Loucy (cell line): ENCODE data around the gene HOXA13.
A peak's percentile ranks its signal among the peaks of the same experiment; 100 is the strongest.

ENCODE experiments used
- H2AFZ ChIP-seq: fragments of 200-600 bp; sonication (generic); 2 replicates; pipeline ENCODE4 v1.6.0; 2016; ENCODE audit warnings: antibody characterized with exemption, mild to moderate bottlenecking, low read length, moderate library complexity
- H3F3A ChIP-seq: fragments of 200-600 bp; 2 replicates; pipeline ENCODE4 v1.6.0; 2016; ENCODE audit warnings: antibody characterized with exemption, low read depth, mild to moderate bottlenecking
- H3K27me3 ChIP-seq: fragments of 200-600 bp; sonication (generic); 2 replicates; pipeline ENCODE4 v1.6.1; 2014; ENCODE audit warnings: low read length, mild to moderate bottlenecking; ENCODE audit not compliant: insufficient read depth, poor library complexity, severe bottlenecking
- H3K36me3 ChIP-seq: fragments of 200-600 bp; sonication (generic); 2 replicates; pipeline ENCODE4 v1.6.1; 2016; ENCODE audit warnings: low read length; ENCODE audit not compliant: insufficient read depth
- H3K4me1 ChIP-seq: fragments of 200-600 bp; sonication (generic); 2 replicates; pipeline ENCODE4 v1.5.1; 2014; ENCODE audit warnings: low read length, mild to moderate bottlenecking; ENCODE audit not compliant: insufficient read depth, poor library complexity, severe bottlenecking
- H3K4me2 ChIP-seq: fragments of 200-600 bp; sonication (generic); 2 replicates; pipeline ENCODE4 v1.6.0; 2014; ENCODE audit warnings: antibody characterized with exemption, low read length, low read depth, mild to moderate bottlenecking; ENCODE audit not compliant: poor library complexity, severe bottlenecking
- H3K4me3 ChIP-seq: fragments of 200-600 bp; sonication (generic); 2 replicates; pipeline ENCODE4 v1.5.1; 2014; ENCODE audit warnings: low read length, mild to moderate bottlenecking, mixed read lengths; ENCODE audit not compliant: poor library complexity, severe bottlenecking
- H3K79me2 ChIP-seq: fragments of 200-600 bp; sonication (generic); 2 replicates; pipeline ENCODE4 v1.6.1; 2014; ENCODE audit warnings: low read length; ENCODE audit not compliant: insufficient read depth
- H3K9ac ChIP-seq: fragments of 200-600 bp; sonication (generic); 2 replicates; pipeline ENCODE4 v1.6.0; 2014; ENCODE audit warnings: mild to moderate bottlenecking, low read depth, low read length, moderate library complexity; ENCODE audit not compliant: poor library complexity, severe bottlenecking
- H3K9me2 ChIP-seq: fragments of 200-600 bp; sonication (generic); replicated peaks from 2 replicates; pipeline ENCODE4 v1.6.1; 2016; ENCODE audit warnings: low read depth, low read length, mixed read lengths
- H3K9me3 ChIP-seq: fragments of 200-600 bp; sonication (generic); 2 replicates; pipeline ENCODE4 v1.6.1; 2014; ENCODE audit warnings: mild to moderate bottlenecking, antibody characterized with exemption, low read length, low read depth; ENCODE audit not compliant: insufficient read depth
- H4K20me1 ChIP-seq: fragments of 200-600 bp; sonication (generic); 2 replicates; pipeline ENCODE4 v1.6.0; 2014; ENCODE audit warnings: antibody characterized with exemption, low read length, mild to moderate bottlenecking; ENCODE audit not compliant: insufficient read depth, poor library complexity, severe bottlenecking
- CTCF ChIP-seq: fragments of 200-600 bp; sonication (generic); conservative IDR thresholded peaks from 2 replicates; pipeline ENCODE4 v1.5.1; 2014; ENCODE audit warnings: mild to moderate bottlenecking, antibody characterized with exemption, low read length
- EZH2phosphoT487 ChIP-seq: fragments of 200-600 bp; IDR thresholded peaks from 2 replicates; pipeline ENCODE4 v1.6.1; 2018; ENCODE audit warnings: antibody characterized with exemption, mild to moderate bottlenecking, moderate library complexity, borderline replicate concordance

HOXA13 gene

GRCh38 chr7:27154369-27154768 is 45.5 kb downstream of the HOXA13 start:
- H3K4me1 ChIP-seq = peaks cover 29% of the 10 kb centered on the region
- no peaks in the 10 kb centered on the region for H3K9me3 ChIP-seq
- H3K27me3 ChIP-seq = peaks cover 25% of the 10 kb centered on the region
- H4K20me1 ChIP-seq = peaks cover 28% of the 10 kb centered on the region
- no peaks in the 10 kb centered on the region for H3F3A ChIP-seq
- H3K4me2 ChIP-seq = peak overlapping the region; percentile 91
- H3K9ac ChIP-seq = peak overlapping the region; percentile 99
- peaks cover 100% of the 10 kb centered on the region for H3K79me2 ChIP-seq
- no peak for TF ChIP-seq EZH2phosphoT487
- no peak for TF ChIP-seq CTCF
- peaks cover 13% of the 10 kb centered on the region; the same call in 1 of the 2 replicates for H3K36me3 ChIP-seq
- H3K4me3 ChIP-seq = peak overlapping the region; percentile 94
- H3K9me2 ChIP-seq = no peaks in the 10 kb centered on the region
- H2AFZ ChIP-seq = no peak overlapping the region

GRCh38 chr7:27153526-27153925 is 46.4 kb downstream of the HOXA13 start:
- H3K4me2 ChIP-seq = peak overlapping the region; percentile 91
- no peaks in the 10 kb centered on the region for H3K9me3 ChIP-seq
- H3K36me3 ChIP-seq = peaks cover 21% of the 10 kb centered on the region; the same call in 1 of the 2 replicates
- H3F3A ChIP-seq = no peaks in the 10 kb centered on the region
- peaks cover 33% of the 10 kb centered on the region for H3K27me3 ChIP-seq
- peak overlapping the region; percentile 99 for H3K9ac ChIP-seq
- H3K79me2 ChIP-seq = peaks cover 100% of the 10 kb centered on the region
- no peaks in the 10 kb centered on the region for H3K9me2 ChIP-seq
- no peak overlapping the region for H2AFZ ChIP-seq
- H3K4me3 ChIP-seq = peak overlapping the region; percentile 94
- H3K4me1 ChIP-seq = peaks cover 21% of the 10 kb centered on the region
- peaks cover 36% of the 10 kb centered on the region for H4K20me1 ChIP-seq
- no peak for TF ChIP-seq CTCF
- TF ChIP-seq EZH2phosphoT487 = no peak

- peak overlapping the region; percentile 94 for H3K4me3 ChIP-seq
- peaks cover 35% of the 10 kb centered on the region for H3K27me3 ChIP-seq
- H4K20me1 ChIP-seq = peaks cover 42% of the 10 kb centered on the region
- TF ChIP-seq CTCF (no peak), EZH2phosphoT487 (no peak)
- peak overlapping the region; percentile 91 for H3K4me2 ChIP-seq
- H3K9me3 ChIP-seq = no peaks in the 10 kb centered on the region
- H3K9me2 ChIP-seq = no peaks in the 10 kb centered on the region
- H3F3A ChIP-seq = no peaks in the 10 kb centered on the region
- peaks cover 24% of the 10 kb centered on the region; the same call in 1 of the 2 replicates for H3K36me3 ChIP-seq
- peaks cover 21% of the 10 kb centered on the region for H3K4me1 ChIP-seq
- H3K79me2 ChIP-seq = peaks cover 100% of the 10 kb centered on the region
- no peak overlapping the region for H2AFZ ChIP-seq
- peak overlapping the region; percentile 99 for H3K9ac ChIP-seq
Measured at GRCh38 chr7:27152816-27153442, 47.0 kb downstream of the HOXA13 start.
